ENCODE measurements around the gene EDAR. TPM values are rescaled to one million over a fixed set of nuclear protein-coding genes. Genes with fewer than 3 reads are reported as not detected.

Gene EDAR
- total and polyA plus RNA-seq, 4 donors, result not detected

- Histone ChIP-seq H3K27me3 (ENCODE audit: control insufficient read depth in 1 of 2, insufficient read depth in 2 of 2, low read length in 1 of 2) (no peaks in the 10 kb centered on the region), H3K4me1 (ENCODE audit: control insufficient read depth in 1 of 2, insufficient read depth in 2 of 2, low read length in 2 of 2) (no peaks in the 10 kb centered on the region), H3K9me3 (ENCODE audit: control insufficient read depth, low read length) (no peaks in the 10 kb centered on the region), H3K27ac (ENCODE audit: low read depth in 1 of 2, low read length in 2 of 2) (no peak overlapping the region), H3K4me3 (ENCODE audit: low read length in 2 of 2) (no peak overlapping the region), H3K36me3 (ENCODE audit: control insufficient read depth in 1 of 2, insufficient read depth in 2 of 2, low read length in 1 of 2) (no peaks in the 10 kb centered on the region)
- ATAC-seq (ENCODE audit: low FRiP score) (no peak), DNase-seq (no peak)
- intact Hi-C loops (cut with DNase I), result no loop called here
- 90 to 91% methylated on average over 8 of the region's 8 CpGs for WGBS, 2 donors
Observed at GRCh38 chr2:108993095-108993937, 4.3 kb upstream of the EDAR start.

DNA sequence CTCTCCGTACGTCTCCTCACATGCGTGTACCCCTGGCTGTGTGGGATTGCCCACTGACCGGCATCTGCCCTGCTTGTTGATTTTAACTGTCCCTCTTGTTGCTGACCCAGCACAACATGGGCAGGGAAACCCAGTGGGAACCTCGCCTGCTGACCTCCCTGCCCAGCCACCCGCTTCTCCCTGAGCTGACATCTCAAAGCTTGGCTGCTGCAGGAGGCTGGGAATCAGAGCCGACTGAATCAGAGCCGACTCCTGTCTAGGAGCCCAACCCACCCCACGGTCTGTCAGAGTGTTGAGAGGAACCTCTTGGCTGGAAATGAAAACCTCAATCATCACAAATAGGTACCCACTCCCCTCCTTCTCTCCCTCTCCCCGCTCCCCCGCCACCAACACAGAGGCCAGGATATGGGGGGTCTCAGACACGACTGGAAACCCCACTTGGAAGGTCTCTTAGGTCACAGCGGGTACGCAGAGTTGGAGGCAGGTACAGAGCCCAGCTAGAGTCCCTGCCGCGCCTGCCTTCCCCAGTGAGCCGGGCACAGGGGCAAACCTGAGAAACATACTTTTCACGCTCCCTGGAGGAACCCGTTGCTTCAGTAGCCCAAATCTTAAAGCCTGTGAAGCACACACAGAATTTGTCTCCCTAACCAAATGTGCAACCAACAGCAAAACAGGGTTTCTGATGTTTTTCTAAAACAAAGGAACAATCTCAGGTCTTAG, 784 bp downstream of the EDAR start:
- Histone ChIP-seq H3K9me3 (ENCODE audit: control insufficient read depth, low read length) (no peaks in the 10 kb centered on the region), H3K4me3 (ENCODE audit: low read length in 2 of 2) (no peak overlapping the region), H3K27me3 (ENCODE audit: control insufficient read depth in 1 of 2, insufficient read depth in 2 of 2, low read length in 1 of 2) (no peaks in the 10 kb centered on the region), H3K4me1 (ENCODE audit: control insufficient read depth in 1 of 2, insufficient read depth in 2 of 2, low read length in 2 of 2) (no peaks in the 10 kb centered on the region), H3K36me3 (ENCODE audit: control insufficient read depth in 1 of 2, insufficient read depth in 2 of 2, low read length in 1 of 2) (no peaks in the 10 kb centered on the region), H3K27ac (ENCODE audit: low read depth in 1 of 2, low read length in 2 of 2) (no peak overlapping the region)
- DNase-seq (no peak), ATAC-seq (ENCODE audit: low FRiP score) (no peak)
- 46 to 52% methylated on average over 19 of the region's 19 CpGs for WGBS, 2 donors
- intact Hi-C loops (cut with DNase I), result no loop called here

DNA sequence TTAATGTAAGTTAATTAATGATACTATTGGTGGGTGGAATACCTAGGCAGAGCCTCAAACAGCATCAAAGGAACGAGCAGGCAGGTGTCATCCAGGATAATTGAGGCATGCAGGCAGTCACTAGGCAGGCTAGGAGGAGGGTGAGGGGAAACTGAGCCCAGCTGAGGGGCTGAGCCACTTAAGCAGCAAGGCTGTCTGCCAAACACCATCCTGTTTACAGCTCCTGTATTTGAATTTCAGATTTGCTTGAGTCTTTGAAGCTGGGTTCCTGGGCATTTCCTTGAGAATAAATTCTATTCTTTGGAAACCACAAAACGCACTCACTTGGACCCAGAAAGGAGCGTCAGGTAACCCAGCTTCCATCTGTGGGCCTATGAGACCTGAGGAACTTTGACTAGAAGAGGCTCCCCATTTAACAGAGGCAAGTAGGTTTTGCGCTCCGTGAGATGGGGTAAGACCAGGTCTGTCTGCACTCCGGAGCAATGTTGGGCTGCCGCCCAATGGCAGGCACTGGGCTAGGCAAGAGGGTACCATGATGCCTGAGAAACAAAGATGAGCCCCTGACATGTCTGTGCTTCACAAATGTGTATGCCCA, 2.0 kb downstream of the EDAR start:
- Histone ChIP-seq H3K36me3 (ENCODE audit: control insufficient read depth in 1 of 2, insufficient read depth in 2 of 2, low read length in 1 of 2) (no peaks in the 10 kb centered on the region), H3K4me3 (ENCODE audit: low read length in 2 of 2) (no peak overlapping the region), H3K27me3 (ENCODE audit: control insufficient read depth in 1 of 2, insufficient read depth in 2 of 2, low read length in 1 of 2) (no peaks in the 10 kb centered on the region), H3K9me3 (ENCODE audit: control insufficient read depth, low read length) (no peaks in the 10 kb centered on the region), H3K27ac (ENCODE audit: low read depth in 1 of 2, low read length in 2 of 2) (no peak overlapping the region), H3K4me1 (ENCODE audit: control insufficient read depth in 1 of 2, insufficient read depth in 2 of 2, low read length in 2 of 2) (no peaks in the 10 kb centered on the region)
- ATAC-seq (ENCODE audit: low FRiP score), result no peak
- DNase-seq, result no peak
- WGBS, 2 donors, result 88 to 96% methylated on average over 7 of the region's 7 CpGs
- intact Hi-C loops (cut with DNase I), result no loop called here

DNA sequence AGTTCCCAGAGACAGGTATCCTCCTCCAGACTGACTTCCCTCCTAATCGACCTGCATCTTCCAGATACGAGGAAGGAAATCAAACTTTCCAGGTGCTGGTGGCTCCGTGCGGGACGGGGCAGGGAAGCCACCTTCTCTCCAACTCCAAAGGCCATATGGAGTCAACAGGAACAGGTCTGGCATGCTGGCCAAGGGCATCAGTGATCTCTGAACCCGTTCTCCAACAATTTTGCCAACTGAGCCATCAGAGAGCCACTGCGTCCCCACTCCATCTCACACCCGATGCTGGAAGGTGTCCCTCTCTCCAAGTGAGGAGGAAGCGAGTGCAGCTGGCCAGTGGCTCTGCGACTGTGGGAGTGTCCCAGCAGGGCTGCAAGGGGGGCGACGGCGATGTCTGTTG, 5.4 kb downstream of the EDAR start:
- H3K27ac ChIP-seq (ENCODE audit: low read depth in 1 of 2, low read length in 2 of 2), result no peak overlapping the region
- no peaks in the 10 kb centered on the region for H3K4me1 ChIP-seq (ENCODE audit: control insufficient read depth in 1 of 2, insufficient read depth in 2 of 2, low read length in 2 of 2)
- H3K9me3 ChIP-seq (ENCODE audit: control insufficient read depth, low read length), result no peaks in the 10 kb centered on the region
- no peaks in the 10 kb centered on the region for H3K36me3 ChIP-seq (ENCODE audit: control insufficient read depth in 1 of 2, insufficient read depth in 2 of 2, low read length in 1 of 2)
- H3K27me3 ChIP-seq (ENCODE audit: control insufficient read depth in 1 of 2, insufficient read depth in 2 of 2, low read length in 1 of 2), result no peaks in the 10 kb centered on the region
- intact Hi-C loops (cut with DNase I), result no loop called here
- ATAC-seq (ENCODE audit: low FRiP score) (no peak), DNase-seq (no peak)
- WGBS, 2 donors, result 91 to 94% methylated on average over 13 of the region's 13 CpGs
- H3K4me3 ChIP-seq (ENCODE audit: low read length in 2 of 2), result no peak overlapping the region

DNA sequence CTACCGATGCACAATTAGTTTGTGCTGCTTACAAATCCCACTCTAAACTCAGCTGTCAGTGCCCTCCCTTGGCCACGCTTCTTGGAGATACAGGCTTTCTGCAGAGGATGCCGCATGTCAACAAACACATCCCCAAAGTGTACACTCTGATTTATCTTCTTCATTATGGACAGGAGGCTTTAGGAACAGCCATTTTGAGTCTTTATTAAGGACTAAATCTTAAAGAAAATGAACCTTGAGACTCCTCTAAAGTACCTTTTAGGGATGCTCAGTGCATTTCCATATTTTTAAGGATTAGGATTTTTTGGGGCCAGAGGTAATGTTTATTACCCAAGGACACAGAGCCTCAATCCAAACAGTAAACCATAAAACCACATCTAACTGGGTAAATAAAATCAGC, 6.0 kb downstream of the EDAR start:
- ATAC-seq (ENCODE audit: low FRiP score) (no peak), DNase-seq (no peak)
- H3K4me1 ChIP-seq (ENCODE audit: control insufficient read depth in 1 of 2, insufficient read depth in 2 of 2, low read length in 2 of 2), result no peaks in the 10 kb centered on the region
- H3K27me3 ChIP-seq (ENCODE audit: control insufficient read depth in 1 of 2, insufficient read depth in 2 of 2, low read length in 1 of 2), result no peaks in the 10 kb centered on the region
- H3K27ac ChIP-seq (ENCODE audit: low read depth in 1 of 2, low read length in 2 of 2), result no peak overlapping the region
- H3K4me3 ChIP-seq (ENCODE audit: low read length in 2 of 2), result no peak overlapping the region
- intact Hi-C loops (cut with DNase I), result no loop called here
- no peaks in the 10 kb centered on the region for H3K36me3 ChIP-seq (ENCODE audit: control insufficient read depth in 1 of 2, insufficient read depth in 2 of 2, low read length in 1 of 2)
- H3K9me3 ChIP-seq (ENCODE audit: control insufficient read depth, low read length), result no peaks in the 10 kb centered on the region
- WGBS, 2 donors, result 96% methylated on average over 3 of the region's 3 CpGs

- Histone ChIP-seq H3K27me3 (ENCODE audit: control insufficient read depth in 1 of 2, insufficient read depth in 2 of 2, low read length in 1 of 2) (no peaks in the 10 kb centered on the region), H3K36me3 (ENCODE audit: control insufficient read depth in 1 of 2, insufficient read depth in 2 of 2, low read length in 1 of 2) (no peaks in the 10 kb centered on the region), H3K4me1 (ENCODE audit: control insufficient read depth in 1 of 2, insufficient read depth in 2 of 2, low read length in 2 of 2) (no peaks in the 10 kb centered on the region), H3K9me3 (ENCODE audit: control insufficient read depth, low read length) (no peaks in the 10 kb centered on the region), H3K27ac (ENCODE audit: low read depth in 1 of 2, low read length in 2 of 2) (no peak overlapping the region), H3K4me3 (ENCODE audit: low read length in 2 of 2) (no peak overlapping the region)
- WGBS, 2 donors, result 34 to 41% methylated on average over 4 of the region's 4 CpGs
- DNase-seq (no peak), ATAC-seq (ENCODE audit: low FRiP score) (no peak)
- intact Hi-C loops (cut with DNase I), result no loop called here
Observed at GRCh38 chr2:108982259-108982679, 6.8 kb downstream of the EDAR start.

- intact Hi-C loops (cut with DNase I), result no loop called here
- 72 to 79% methylated on average over 7 of the region's 7 CpGs for WGBS, 2 donors
Observed at GRCh38 chr2:108981846-108982245, 7.2 kb downstream of the EDAR start.

DNA sequence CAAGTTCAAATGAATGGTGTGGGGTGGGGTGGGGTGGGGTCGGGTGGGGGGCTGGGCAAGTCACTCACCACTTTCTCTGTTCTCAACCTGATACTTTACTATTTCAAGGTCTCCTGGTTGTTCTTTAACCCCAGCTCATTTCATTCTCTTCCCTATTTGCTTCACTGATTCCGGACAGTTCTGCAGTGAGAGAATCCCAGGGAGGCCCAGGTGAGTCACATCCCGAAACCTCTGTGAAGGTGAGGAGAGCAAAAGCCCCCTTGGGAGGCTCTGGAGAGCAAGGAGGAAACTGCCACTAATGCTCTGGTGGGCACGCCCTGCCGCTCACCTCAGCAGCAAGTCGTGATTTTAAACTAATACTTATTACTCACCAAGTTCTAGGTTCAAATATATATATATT, 8.9 kb downstream of the EDAR start:
- Histone ChIP-seq H3K4me1 (ENCODE audit: control insufficient read depth in 1 of 2, insufficient read depth in 2 of 2, low read length in 2 of 2) (no peaks in the 10 kb centered on the region), H3K27ac (ENCODE audit: low read depth in 1 of 2, low read length in 2 of 2) (no peak overlapping the region), H3K9me3 (ENCODE audit: control insufficient read depth, low read length) (no peaks in the 10 kb centered on the region), H3K36me3 (ENCODE audit: control insufficient read depth in 1 of 2, insufficient read depth in 2 of 2, low read length in 1 of 2) (no peaks in the 10 kb centered on the region), H3K4me3 (ENCODE audit: low read length in 2 of 2) (no peak overlapping the region), H3K27me3 (ENCODE audit: control insufficient read depth in 1 of 2, insufficient read depth in 2 of 2, low read length in 1 of 2) (no peaks in the 10 kb centered on the region)
- intact Hi-C loops (cut with DNase I), result no loop called here
- ATAC-seq (ENCODE audit: low FRiP score) (no peak), DNase-seq (no peak)
- 79 to 89% methylated on average over 6 of the region's 6 CpGs for WGBS, 2 donors

More at GRCh38 chr2:108981846-108982245, 7.2 kb downstream of the EDAR start:
- no peak for DNase-seq
- H3K4me1 ChIP-seq (ENCODE audit: control insufficient read depth in 1 of 2, insufficient read depth in 2 of 2, low read length in 2 of 2), result no peaks in the 10 kb centered on the region
- no peak overlapping the region for H3K4me3 ChIP-seq (ENCODE audit: low read length in 2 of 2)
- H3K36me3 ChIP-seq (ENCODE audit: control insufficient read depth in 1 of 2, insufficient read depth in 2 of 2, low read length in 1 of 2), result no peaks in the 10 kb centered on the region
- no peak overlapping the region for H3K27ac ChIP-seq (ENCODE audit: low read depth in 1 of 2, low read length in 2 of 2)
- H3K27me3 ChIP-seq (ENCODE audit: control insufficient read depth in 1 of 2, insufficient read depth in 2 of 2, low read length in 1 of 2), result no peaks in the 10 kb centered on the region
- no peak for ATAC-seq (ENCODE audit: low FRiP score)
- H3K9me3 ChIP-seq (ENCODE audit: control insufficient read depth, low read length), result no peaks in the 10 kb centered on the region
